ENCODE data around the gene C3orf33. TPM values are rescaled to one million over a fixed set of nuclear protein-coding genes. Genes with fewer than 3 reads are reported as not detected.

The C3orf33 gene
- total and polyA plus RNA-seq, 2 of the 13 experiments (the other 11 are each of a cell fraction or from before 2014, with no cell fraction given), result 9.2 to 12.6 TPM

- TF ChIP-seq ZNF142 (CRISPR knock-in tag; IDR thresholded peaks at IDR 0.05), result peak; percentile 80; the same call in 1 of the 2 replicates
- no peak for TF ChIP-seq ZFP36 (IDR thresholded peaks at IDR 0.05; ENCODE audit: borderline replicate concordance, low read depth, low read length, partially characterized antibody)
- no peak for TF ChIP-seq MXD1 (CRISPR knock-in tag; IDR thresholded peaks at IDR 0.05)
- TF ChIP-seq ARID3A (IDR thresholded peaks at IDR 0.05; ENCODE audit: low read depth, low read length), result no peak
- TF ChIP-seq STAT5B (CRISPR knock-in tag; IDR thresholded peaks at IDR 0.05), result no peak
- TF ChIP-seq NR0B2 (CRISPR knock-in tag; IDR thresholded peaks at IDR 0.05), result peak; percentile 29; the same call in 1 of the 2 replicates
- no peak for TF ChIP-seq NFKBIZ (CRISPR knock-in tag; IDR thresholded peaks at IDR 0.05)
- TF ChIP-seq TCF7L2 (IDR thresholded peaks at IDR 0.05; ENCODE audit: low read depth, low read length), result no peak
- TF ChIP-seq TBP (CRISPR knock-in tag; IDR thresholded peaks at IDR 0.05), result no peak
- TF ChIP-seq THYN1 (CRISPR knock-in tag; IDR thresholded peaks at IDR 0.05; ENCODE audit: borderline replicate concordance, low read depth), result no peak
- no peak for TF ChIP-seq TFAP4 (IDR thresholded peaks at IDR 0.05; ENCODE audit: borderline replicate concordance, low read depth)
- TF ChIP-seq ZHX1 (CRISPR knock-in tag; IDR thresholded peaks at IDR 0.05; ENCODE audit: low read depth), result no peak
- TF ChIP-seq NONO (IDR thresholded peaks at IDR 0.05), result no peak
- peak; percentile 70; the same call in 1 of the 2 replicates for TF ChIP-seq NONO (CRISPR knock-in tag; conservative IDR thresholded peaks at IDR 0.05)
- TF ChIP-seq WIZ (CRISPR knock-in tag; IDR thresholded peaks at IDR 0.05), result no peak
These were observed at the start of gene C3orf33 (continued) for GRCh38 chr3:155805802-155806618.

All from HepG2 (cell line).